ENCODE results near the gene WIPI1.

- no peak for TF ChIP-seq CTCF (IDR thresholded peaks at IDR 0.05; ENCODE audit: low read length)
- no peak for TF ChIP-seq EZH2 (IDR thresholded peaks at IDR 0.05; ENCODE audit: borderline replicate concordance, low read length)
Measured at GRCh38 chr17:68461589-68461988, 4.3 kb upstream of the WIPI1 start.
